ENCODE data around the gene EIF1. TPM values are rescaled to one million over a fixed set of nuclear protein-coding genes. Genes with fewer than 3 reads are reported as not detected.

EIF1 gene
- total RNA-seq, 1 donor from 2014 or later, result 843 TPM

- Mint-ChIP-seq H3K4me3 (peak overlapping the region; percentile 95), H3K36me3 (ENCODE audit: low read depth) (peaks cover 63% of the 10 kb centered on the region), H3K9me3 (no peaks in the 10 kb centered on the region), H3K27ac (peak overlapping the region; percentile 99), H3K4me1 (peaks cover 43% of the 10 kb centered on the region), H3K27me3 (no peaks in the 10 kb centered on the region)
- ChIA-PET POLR2A (interaction anchor here (1.2 to 9.6 kb wide), 10 partner anchors 12 to 1043 kb away, joined by 3 to 421 read pairs (median 16); partner anchors contain the start of genes DNAJC7, FKBP10, P3H4 and SMARCE1), CTCF (interaction anchor here (0.7 to 5.5 kb wide), 6 partner anchors 12 to 1044 kb away, joined by 3 to 72 read pairs (median 20); no protein-coding TSS in a partner anchor)
- no peak for TF ChIP-seq CTCF (IDR thresholded peaks at IDR 0.05)
- no peak for ATAC-seq (ENCODE audit: low read depth)
- intact Hi-C loops (cut with micrococcal nuclease), result no loop called here
- DNase-seq, result no peak
Measured at GRCh38 chr17:41690497-41690896, 1.8 kb downstream of the EIF1 start.

- H3K4me1 Mint-ChIP-seq, result peaks cover 48% of the 10 kb centered on the region
- no peak for TF ChIP-seq CTCF (IDR thresholded peaks at IDR 0.05)
- DNase-seq (no peak), ATAC-seq (ENCODE audit: low read depth) (no peak)
- ChIA-PET POLR2A (interaction anchor here (0.6 to 9.6 kb wide), 6 partner anchors 12 to 242 kb away, joined by 3 to 421 read pairs (median 20); no protein-coding TSS in a partner anchor), CTCF (interaction anchor here (0.7 to 5.5 kb wide), 5 partner anchors 13 to 43 kb away, joined by 3 to 72 read pairs (median 32); no protein-coding TSS in a partner anchor)
- H3K36me3 Mint-ChIP-seq (ENCODE audit: low read depth), result peaks cover 65% of the 10 kb centered on the region
- H3K4me3 Mint-ChIP-seq, result peak overlapping the region; percentile 95
- H3K9me3 Mint-ChIP-seq, result no peaks in the 10 kb centered on the region
- no peaks in the 10 kb centered on the region for H3K27me3 Mint-ChIP-seq
- intact Hi-C loops (cut with micrococcal nuclease), result no loop called here
- peak overlapping the region; percentile 51 for H3K27ac Mint-ChIP-seq
Measured at GRCh38 chr17:41691031-41691777, 2.5 kb downstream of the EIF1 start.

GRCh38 chr17:41692722-41693521, 4.2 kb downstream of the EIF1 start:
- no peak for TF ChIP-seq CTCF (IDR thresholded peaks at IDR 0.05)
- Mint-ChIP-seq H3K27me3 (no peaks in the 10 kb centered on the region), H3K27ac (peak overlapping the region; percentile 51), H3K4me3 (no peak overlapping the region), H3K4me1 (peaks cover 46% of the 10 kb centered on the region), H3K9me3 (no peaks in the 10 kb centered on the region), H3K36me3 (ENCODE audit: low read depth) (peaks cover 65% of the 10 kb centered on the region)
- no peak for DNase-seq
- POLR2A ChIA-PET, result interaction anchor here (0.6 to 9.6 kb wide), 7 partner anchors 10 to 238 kb away, joined by 3 to 421 read pairs (median 3); partner anchors contain the start of gene ODAD4
- no peak for ATAC-seq (ENCODE audit: low read depth)
- intact Hi-C loops (cut with micrococcal nuclease), result no loop called here
- CTCF ChIA-PET, result interaction anchor here (0.6 to 5.5 kb wide), 2 partner anchors 15 to 48 kb away, joined by 3 to 71 read pairs; no protein-coding TSS in a partner anchor

- Mint-ChIP-seq H3K9me3 (no peaks in the 10 kb centered on the region), H3K27me3 (no peaks in the 10 kb centered on the region), H3K36me3 (ENCODE audit: low read depth) (peaks cover 49% of the 10 kb centered on the region), H3K4me3 (no peak overlapping the region), H3K4me1 (peaks cover 36% of the 10 kb centered on the region), H3K27ac (no peak overlapping the region)
- POLR2A ChIA-PET, result interaction anchor here (0.6 to 9.6 kb wide), 4 partner anchors 11 to 727 kb away, joined by 3 to 421 read pairs (median 4); no protein-coding TSS in a partner anchor
- TF ChIP-seq CTCF (IDR thresholded peaks at IDR 0.05), result no peak
- intact Hi-C loops (cut with micrococcal nuclease), result no loop called here
- DNase-seq (no peak), ATAC-seq (ENCODE audit: low read depth) (no peak)
- CTCF ChIA-PET, result interaction anchor here (1.1 to 2.5 kb wide), 9 partner anchors 11 to 838 kb away, joined by 3 to 15 read pairs (median 4); no protein-coding TSS in a partner anchor
Measured at GRCh38 chr17:41695134-41695661, 6.5 kb downstream of the EIF1 start.
